HCEC 1CT (cell line): ENCODE measurements around the gene DHX8.
A peak's percentile ranks its signal among the peaks of the same experiment; 100 is the strongest.

Experiments
- DNase-seq: peaks from one replicate; pipeline ENCODE4 v3.0.0-alpha.2; 2017

Gene DHX8

DNA sequence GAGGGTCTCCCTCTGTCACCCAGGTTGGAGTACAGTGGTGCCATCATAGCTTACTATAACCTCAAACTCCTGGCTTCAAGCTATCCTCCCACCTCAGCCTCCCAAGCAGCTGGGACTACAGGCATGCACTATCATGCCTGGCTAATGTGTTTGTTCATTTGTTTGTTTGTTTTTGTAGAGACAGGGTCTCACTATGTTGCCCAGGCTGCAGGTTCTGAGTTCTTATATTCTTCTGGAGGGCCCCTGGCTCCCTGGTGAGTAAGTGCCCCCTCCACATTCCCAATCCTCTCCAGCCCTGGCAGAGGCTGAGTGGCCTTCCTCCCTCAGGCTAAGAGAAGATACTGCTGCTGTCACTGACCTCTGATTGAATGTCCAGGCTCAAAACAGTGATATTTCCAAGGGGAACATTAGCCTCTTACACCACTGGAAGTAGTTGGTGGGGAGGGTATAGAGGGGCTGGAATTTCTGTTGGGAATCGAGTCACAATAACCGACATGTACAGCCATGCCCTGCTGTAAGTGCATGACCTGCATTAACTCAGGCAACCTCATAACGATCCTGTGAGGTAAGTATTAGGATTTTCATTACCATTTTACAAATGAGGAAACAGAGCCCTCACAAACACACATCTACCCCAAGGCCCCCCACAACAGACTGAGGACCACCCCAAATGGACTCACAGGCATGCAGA is 65.1 kb downstream of the DHX8 start:
- DNase-seq, result no peak

DNA sequence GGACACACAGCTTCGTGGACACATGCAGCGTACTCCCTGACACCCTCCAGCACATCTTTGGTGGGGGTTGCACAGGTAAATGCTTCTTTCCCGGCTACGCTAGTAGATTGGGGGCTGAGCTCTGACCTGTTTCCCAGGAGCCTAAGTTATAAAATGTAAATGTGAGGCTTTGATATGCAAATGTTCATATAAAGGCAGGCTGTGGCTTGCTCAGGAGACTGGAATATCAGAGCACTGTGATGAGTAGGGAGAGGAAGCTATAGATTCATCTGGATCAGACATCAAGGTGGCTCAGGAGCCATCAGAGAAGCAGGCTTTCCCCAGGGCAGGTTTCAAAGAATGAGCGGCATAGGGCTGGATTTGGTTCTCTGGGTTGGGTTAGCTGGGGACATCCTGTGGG is 65.7 kb downstream of the DHX8 start:
- DNase-seq, result no peak

DNA sequence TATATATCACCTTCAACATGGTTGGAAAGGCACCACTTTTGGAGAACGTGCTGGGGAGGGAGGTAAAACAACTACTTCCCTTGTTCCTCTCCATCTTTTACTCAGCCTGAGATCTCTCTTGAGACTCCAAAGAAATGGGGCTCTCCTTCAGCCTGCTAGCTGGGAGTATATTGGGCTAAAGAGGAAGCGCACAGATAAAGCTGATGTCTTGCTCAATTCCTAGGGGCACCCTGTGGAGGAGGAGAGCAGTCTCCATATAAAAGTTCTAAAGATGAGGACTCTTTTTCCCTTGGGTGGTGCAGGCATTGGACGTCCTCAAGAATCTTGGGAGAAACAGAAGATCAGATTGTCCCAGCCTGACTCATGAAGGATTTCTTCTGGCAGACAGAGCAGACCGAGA is 67.0 kb downstream of the DHX8 start:
- no peak for DNase-seq

DNA sequence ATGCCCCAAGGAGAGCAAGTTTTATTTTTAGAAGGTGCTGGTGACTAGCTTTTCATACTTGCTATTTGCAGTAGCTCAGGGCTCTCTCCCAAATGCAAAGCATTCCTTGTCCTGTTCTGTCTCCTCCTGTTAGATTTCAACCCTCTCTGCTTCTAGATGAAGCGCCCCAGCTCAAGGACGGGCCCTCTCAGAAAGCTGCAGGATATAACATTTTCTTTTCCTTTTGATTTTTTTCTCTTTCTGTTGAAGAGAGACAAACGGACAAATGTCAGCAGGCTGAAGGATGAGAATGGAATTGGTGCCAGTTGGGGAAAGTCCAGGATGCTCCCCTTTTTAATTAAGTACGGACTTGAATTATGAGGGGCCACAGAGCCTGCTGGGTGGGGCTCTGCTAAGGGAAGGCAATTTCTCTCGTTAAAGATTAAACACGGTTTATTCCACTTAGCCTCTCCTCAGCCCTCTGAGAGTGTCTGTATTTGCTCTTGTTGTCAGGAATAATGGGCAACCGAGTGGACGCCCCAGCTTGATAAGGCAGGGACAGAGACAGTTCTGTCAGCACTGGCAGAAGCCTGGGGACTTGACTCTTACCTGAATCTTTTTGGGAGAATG is 68.6 kb downstream of the DHX8 start:
- no peak for DNase-seq

GRCh38 chr17:43553573-43553972 is 69.8 kb downstream of the DHX8 start:
- DNase-seq, result no peak

GRCh38 chr17:43554857-43555256 is 71.1 kb downstream of the DHX8 start:
- DNase-seq, result no peak

GRCh38 chr17:43556292-43556691 is 72.5 kb downstream of the DHX8 start:
- DNase-seq, result peak; percentile 72

GRCh38 chr17:43558805-43559160 is 75.0 kb downstream of the DHX8 start:
- no peak for DNase-seq

DNA sequence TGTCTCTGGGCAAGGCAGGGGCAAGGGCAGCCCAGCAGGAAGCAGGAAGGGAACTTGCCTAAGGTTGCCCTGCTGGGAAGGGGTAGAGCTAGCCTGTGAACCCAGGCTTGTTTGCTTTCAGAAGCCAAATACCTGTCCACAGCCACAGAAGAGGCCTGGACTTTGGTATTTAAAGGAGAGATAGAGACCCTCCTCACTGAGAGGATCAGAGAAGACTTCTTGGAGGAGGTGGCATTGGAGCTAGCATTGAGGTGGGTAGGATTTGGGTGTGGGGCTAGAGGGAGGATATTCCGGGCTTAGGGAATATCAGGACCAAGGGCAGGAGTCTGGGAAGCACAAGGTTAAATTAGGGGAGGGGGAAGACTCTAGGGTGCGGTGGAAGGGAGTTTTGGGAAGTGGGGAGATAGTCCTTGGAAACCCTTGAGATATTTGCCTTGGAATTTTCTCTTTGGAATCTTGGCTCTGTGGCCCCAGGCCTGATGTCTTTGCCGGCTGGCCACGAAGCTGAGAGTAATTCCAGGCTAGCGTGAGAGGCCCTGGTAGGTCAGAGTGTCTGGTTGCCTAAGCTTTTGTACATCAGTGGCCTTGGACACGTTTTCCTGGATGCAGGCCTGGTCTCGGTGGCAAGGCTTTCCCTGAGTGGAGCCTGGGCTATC is 75.5 kb downstream of the DHX8 start:
- no peak for DNase-seq

GRCh38 chr17:43560461-43561427 is 77.0 kb downstream of the DHX8 start:
- DNase-seq, result no peak

DNA sequence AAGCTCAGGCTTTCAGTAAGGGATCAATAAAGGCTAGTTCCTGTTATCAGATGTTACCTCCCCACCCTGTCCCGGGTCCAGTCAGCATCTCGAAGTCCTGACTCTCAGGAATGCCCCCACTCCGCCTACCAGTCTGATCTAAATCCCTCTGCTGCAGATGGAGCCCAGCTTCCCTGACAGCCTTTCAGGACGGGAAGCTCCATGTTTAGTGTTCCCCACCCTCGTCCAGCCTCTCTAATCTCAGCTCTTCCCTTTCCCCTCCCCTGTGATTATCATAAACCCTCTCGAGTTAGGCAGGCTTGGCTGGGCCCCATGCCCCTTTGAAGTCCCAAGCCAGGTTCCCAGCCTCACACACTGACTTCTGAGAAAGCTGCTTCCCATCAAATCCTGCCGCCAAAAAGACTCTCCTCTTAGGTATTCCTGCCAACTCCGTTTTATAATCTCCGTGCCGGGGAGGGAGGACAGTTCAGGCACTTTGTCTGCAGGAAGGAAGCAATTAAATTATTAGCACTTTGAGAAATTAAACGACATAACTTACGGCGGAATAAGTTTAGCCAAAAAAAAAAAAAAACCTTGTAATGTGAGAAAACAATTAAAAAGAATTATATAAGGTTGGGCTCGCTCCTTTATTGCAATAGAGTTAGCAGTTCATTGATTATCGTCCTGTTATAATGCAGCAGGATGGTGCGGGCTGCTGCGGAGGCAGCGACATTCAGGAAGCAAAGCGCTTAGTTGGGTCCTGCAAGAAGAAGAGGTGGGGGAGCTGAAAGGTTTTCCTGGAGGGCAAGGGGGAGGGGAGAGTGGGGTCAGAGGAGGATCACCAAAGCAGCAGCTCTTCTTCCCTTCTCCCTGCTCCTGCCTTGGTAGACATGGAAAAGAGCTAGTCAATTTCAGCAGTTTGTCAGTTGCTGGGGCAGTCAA is 79.2 kb downstream of the DHX8 start:
- no peak for DNase-seq

DNA sequence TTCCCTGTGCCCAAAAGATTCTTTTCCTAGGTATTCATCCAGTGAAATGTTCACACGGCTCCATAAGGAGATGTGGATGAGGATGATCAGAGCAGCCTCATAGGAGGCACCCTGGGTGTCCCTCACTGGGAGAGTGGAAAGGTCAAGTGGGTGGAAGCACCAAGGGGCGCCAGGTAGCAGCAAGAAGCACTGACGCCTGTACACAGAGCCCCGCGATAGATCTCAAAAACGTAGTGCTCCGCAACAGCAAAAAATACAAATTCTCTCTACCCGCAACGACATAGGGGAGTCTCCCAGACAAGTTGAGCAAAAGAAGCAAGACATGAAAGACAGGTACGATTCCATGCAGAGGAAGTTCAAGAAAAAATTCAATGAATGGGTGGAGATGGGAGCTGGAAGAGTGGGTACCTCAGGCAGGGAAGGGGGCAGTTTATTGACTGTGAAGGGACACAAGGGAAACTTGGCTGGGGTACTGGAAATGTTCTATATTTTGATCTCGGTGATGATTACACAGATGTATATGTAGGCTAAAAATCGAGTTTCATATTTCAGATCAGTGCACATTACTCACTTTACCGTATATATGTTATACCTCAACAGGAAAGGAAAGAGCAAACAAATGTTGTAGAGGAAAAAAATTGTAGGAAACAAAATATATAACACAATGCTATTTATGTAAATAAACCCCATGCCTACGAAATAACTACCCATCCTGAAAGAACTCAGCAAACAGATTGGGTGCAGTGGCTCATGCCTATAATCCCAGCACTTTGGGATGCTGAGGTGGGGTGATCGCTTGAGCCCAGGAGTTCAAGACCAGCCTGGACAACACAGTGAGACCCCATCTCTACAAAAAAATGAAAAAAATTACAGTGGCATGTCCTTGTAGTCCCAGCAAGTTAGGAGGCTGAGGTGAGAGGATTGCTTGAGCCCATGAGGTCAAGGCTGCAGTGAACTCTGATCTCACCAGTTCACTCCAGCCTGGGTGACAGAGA is 80.1 kb downstream of the DHX8 start:
- DNase-seq, result no peak

GRCh38 chr17:43568506-43569082 is 84.8 kb downstream of the DHX8 start:
- DNase-seq, result no peak

DNA sequence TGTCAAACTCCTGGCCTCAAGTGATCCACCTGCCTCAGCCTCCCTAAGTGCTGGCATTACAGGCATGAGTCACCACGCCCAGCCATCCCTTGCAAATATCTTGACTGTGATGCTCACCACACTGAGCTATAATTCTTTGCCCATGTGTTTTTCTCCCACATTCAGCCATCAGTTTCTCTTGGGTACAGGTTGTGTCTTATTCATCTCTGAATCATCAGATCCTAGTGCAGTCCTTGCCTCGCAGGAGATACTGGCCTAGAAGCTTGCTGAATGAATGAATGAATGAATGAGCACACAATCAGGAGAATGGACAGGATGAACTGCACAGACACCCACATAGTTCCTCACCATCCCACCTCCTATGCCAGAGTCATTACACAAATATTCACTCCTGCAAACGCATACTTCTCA is 86.7 kb downstream of the DHX8 start:
- peak; percentile 76 for DNase-seq

DNA sequence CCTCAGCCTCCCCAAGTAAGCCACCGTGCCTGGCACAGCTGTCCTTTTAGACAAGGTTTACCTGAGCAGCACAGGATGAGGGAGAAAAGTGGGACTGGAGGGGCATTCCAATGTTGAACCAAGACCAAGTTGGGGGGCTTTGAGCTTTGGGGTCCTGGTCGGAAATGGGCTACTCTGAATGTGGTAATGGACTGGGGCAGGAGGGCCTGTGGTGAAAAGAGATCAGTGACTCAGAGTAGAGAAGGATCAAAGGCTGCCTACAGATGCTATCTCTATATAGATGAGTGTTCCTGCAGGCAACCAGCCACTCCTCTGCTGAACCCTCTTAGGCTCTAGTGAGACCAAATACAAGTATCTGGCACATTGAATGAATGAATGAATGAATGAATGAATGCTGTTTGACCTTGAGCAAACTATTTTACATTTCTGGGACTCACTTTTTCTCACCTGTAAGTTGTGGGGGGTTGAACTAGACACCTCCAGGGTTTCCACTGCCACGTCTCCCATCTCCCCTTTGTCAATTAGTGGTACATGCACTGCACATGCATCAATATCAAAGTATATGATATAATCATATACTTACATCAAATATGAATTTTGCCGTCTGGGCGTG is 88.7 kb downstream of the DHX8 start:
- no peak for DNase-seq

DNA sequence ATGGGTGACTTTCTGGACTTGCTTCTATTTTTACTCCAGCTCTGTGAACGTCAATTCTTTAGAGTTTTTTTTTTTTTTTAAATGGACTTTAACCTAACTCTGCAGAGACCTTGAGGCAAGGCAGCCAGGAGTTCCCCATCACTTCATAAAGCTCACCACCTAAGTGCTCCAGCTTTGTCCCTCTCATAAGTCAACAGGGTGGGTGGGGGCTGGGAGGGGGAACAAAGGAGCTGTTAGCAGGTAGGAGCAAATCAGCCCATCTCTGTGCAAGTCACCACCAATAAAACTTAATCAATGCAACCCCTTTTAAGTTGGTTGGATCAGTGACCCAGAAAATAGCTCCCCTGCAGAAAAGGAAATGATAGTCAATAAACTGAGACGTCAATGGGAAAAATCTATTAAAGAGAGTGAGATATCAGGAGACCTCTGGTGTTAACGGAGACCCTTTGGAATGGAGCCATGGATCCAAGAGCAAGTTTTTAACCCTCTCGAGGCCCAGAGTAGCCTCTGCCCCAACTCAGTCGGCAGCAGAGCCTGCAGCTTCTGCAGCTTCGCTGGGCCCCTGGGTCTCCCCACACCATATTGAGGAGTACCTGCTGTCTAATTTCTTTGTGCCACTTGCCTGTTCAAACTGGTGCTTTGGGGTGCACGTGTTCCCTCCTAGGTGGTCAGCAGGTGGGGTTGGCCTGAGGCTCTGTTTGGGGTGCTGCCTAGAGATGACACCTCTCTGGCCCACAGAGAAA is 90.0 kb downstream of the DHX8 start:
- DNase-seq, result no peak

DNA sequence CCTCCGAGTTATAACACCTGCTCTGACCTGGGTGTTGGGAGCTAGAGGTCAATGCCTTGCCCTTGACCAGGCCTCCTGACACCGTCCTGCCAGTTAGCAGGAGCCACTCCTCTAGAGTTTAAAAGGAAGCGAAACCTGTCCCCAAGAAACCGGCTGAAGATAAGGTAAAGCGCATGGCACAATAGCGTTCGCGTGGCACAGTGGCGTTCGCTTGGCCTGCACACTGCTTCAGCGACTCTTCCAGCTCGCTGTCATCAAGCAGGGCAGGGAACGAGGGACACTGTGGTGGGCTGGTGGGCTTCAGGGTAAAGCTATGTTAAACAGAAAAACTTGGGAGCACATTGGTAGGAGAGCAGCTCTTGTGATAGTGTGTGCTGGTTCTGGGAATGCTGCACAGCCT is 90.6 kb downstream of the DHX8 start:
- no peak for DNase-seq

GRCh38 chr17:43574896-43575525 is 91.2 kb downstream of the DHX8 start:
- no peak for DNase-seq
